Thyroid gland (tissue), 4 donors: ENCODE measurements around the gene MTHFD1. TPM values are rescaled to one million over a fixed set of nuclear protein-coding genes. Genes with fewer than 3 reads are reported as not detected.

Experiments used
- DNase-seq, 2 donors: peaks; one replicate each; pipeline ENCODE4 v3.0.0-alpha.2; 2019
- H3K27ac ChIP-seq, 3 donors: fragments of 200-600 bp; sonication (generic); 1 replicate in 2 of 3; 2 replicates in 1 of 3; pipeline ENCODE4 v1.5.1; 2016 to 2019; ENCODE audit warnings: mild to moderate bottlenecking in 1 of 3, moderate library complexity in 1 of 3
- H3K27me3 ChIP-seq: fragments of 200-600 bp; sonication (generic); one replicate; pipeline ENCODE4 v1.5.1; 2019
- H3K36me3 ChIP-seq, 2 donors: fragments of 200-600 bp; sonication (generic); one replicate each; pipeline ENCODE4 v1.5.1; 2016 to 2019
- H3K4me1 ChIP-seq, 2 donors: fragments of 200-600 bp; sonication (generic); one replicate each; pipeline ENCODE4 v1.5.1; 2017 to 2019
- H3K4me3 ChIP-seq, 3 donors: fragments of 200-600 bp; sonication (generic); replicated peaks in 1 of 3; 1 replicate in 2 of 3; 2 replicates in 1 of 3; pipeline ENCODE4 v1.5.1; 2016; ENCODE audit warnings: mild to moderate bottlenecking in 1 of 3
- H3K9me3 ChIP-seq: fragments of 200-600 bp; sonication (generic); one replicate; pipeline ENCODE4 v1.5.1; 2017
- CTCF ChIP-seq, 6 experiments: fragments of 200-600 bp in 3 of 6; fragments of 450-650 bp in 3 of 6; sonication (generic) in 3 of 6; IDR thresholded peaks; one replicate each; pipeline ENCODE4 v1.5.1; 2016 to 2019; ENCODE audit warnings: antibody characterized with exemption in 6 of 6, mild to moderate bottlenecking in 2 of 6, inconsistent platforms in 1 of 6, moderate library complexity in 1 of 6
- POLR2A ChIP-seq, 2 donors: fragments of 450-650 bp; IDR thresholded peaks; one replicate each; pipeline ENCODE4 v1.6.1; 2017; ENCODE audit warnings: antibody characterized with exemption in 2 of 2, mild to moderate bottlenecking in 2 of 2, moderate library complexity in 1 of 2
- WGBS, 2 donors: methylation state at CpG; one replicate each; pipeline ENCODE4 v1.1.5; 2017; 5-methylcytosine and 5-hydroxymethylcytosine counted together
- intact Hi-C: fragments of 100-400 bp; cut with DNase I; formaldehyde crosslinking; loops from one replicate; pipeline ENCODE4 v1.15.1; 2023
- small RNA-seq: library from RNA; depleted of rRNA; stranded (forward); fragments of <200 nt; gene quantifications from one replicate; pipeline ENCODE3, GENCODE V24; 2016
- total RNA-seq, 4 donors: library from RNA; depleted of rRNA; stranded (reverse); fragments of >200 nt; gene quantifications; one replicate each; pipeline ENCODE4 v1.2.3, GENCODE V29; 2016

MTHFD1 gene
- total RNA-seq, 4 donors from 2014 or later = 26.9 to 48.0 (median 33.2) TPM

GRCh38 chr14:64509036-64509435 lies 120.9 kb downstream of the MTHFD1 start:
- H3K27ac ChIP-seq = peak overlapping the region in 2 of 3 donors; percentile 8 to 25
- 84 to 89% methylated on average over 8 of the region's 8 CpGs for WGBS, 2 donors

More at GRCh38 chr14:64509036-64509435, 120.9 kb downstream of the MTHFD1 start:
- H3K36me3 ChIP-seq = no peaks in the 10 kb centered on the region
- H3K9me3 ChIP-seq = no peaks in the 10 kb centered on the region
- no peak for DNase-seq
- intact Hi-C loops = no loop called here
- peaks cover 56 to 63% of the 10 kb centered on the region in 2 donors for H3K4me1 ChIP-seq
- no peak for TF ChIP-seq CTCF (IDR thresholded peaks at IDR 0.05)
- TF ChIP-seq POLR2A (IDR thresholded peaks at IDR 0.05) = no peak
- H3K27me3 ChIP-seq = no peaks in the 10 kb centered on the region
- no peak overlapping the region for H3K4me3 ChIP-seq

Small RNA genes lying within 50 kb of the gene (small RNA-seq; reads per million reads assigned to genes)
- not detected for gene AL161756.2

Other genes with a start within 250 kb of the MTHFD1 start
- 1 to 10 TPM in 1 of 4 donors, under 1 TPM in 2, not detected in 1; 0.27 to 1.0 (median 0.78) TPM for gene ESR2, start 94.0 kb upstream of the MTHFD1 start, total RNA-seq
- 1 to 10 TPM in 3 of 4 donors, under 1 TPM in 1; 0.92 to 1.3 (median 1.0) TPM for gene AKAP5, start 77.1 kb downstream of the MTHFD1 start, total RNA-seq
- gene ZBTB25, start 115.5 kb downstream of the MTHFD1 start, total RNA-seq = 10 to 100 TPM; 15.9 to 23.0 (median 17.7) TPM
- 10 to 100 TPM; 44.5 to 72.0 (median 55.9) TPM for gene ZBTB1, start 116.4 kb downstream of the MTHFD1 start, total RNA-seq
- 10 to 100 TPM in 1 of 4 donors, 1 to 10 TPM in 3; 6.0 to 11.0 (median 8.4) TPM for gene HSPA2, start 152.4 kb downstream of the MTHFD1 start, total RNA-seq
- under 1 TPM in 3 of 4 donors, not detected in 1; 0.54 to 0.67 (median 0.63) TPM for gene PPP1R36, start 161.6 kb downstream of the MTHFD1 start, total RNA-seq